ENCODE measurements around the gene OR51D1.

The OR51D1 gene

DNA sequence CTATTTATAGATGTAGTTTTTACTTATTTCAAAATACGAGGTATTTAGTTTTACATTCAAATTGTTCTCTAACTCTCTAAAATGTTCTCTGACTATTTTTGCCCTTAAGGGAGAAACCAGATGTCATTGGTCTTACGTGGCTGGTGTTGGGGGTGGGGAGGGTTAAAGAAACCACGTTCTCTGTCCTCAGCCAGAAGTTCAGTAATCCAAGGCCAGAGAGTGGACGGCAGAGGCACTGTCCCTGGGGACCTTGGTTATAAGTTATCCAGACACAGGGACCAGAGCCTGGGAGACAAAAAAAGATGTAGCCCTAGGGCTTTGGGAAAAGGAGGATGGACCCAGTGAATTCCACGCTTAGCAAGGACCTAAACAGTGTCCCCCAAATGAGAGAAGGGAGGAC, 5.8 kb downstream of the OR51D1 start:
- ChIA-PET CTCF (no interaction called here), POLR2A (interaction anchor here (0.7 kb wide), 1 partner anchor 101 kb away, joined by 5 read pairs; no protein-coding TSS in a partner anchor)
- DNase-seq (ENCODE audit: extremely low spot score), result no peak
- TF ChIP-seq CTCF (IDR thresholded peaks at IDR 0.05; ENCODE audit: control extremely low read depth, extremely low read depth, low read depth, missing control alignments), result no peak

GRCh38 chr11:4643682-4644081, 6.4 kb downstream of the OR51D1 start, which contains the start of gene OR51E1:
TSS of gene OR51E1 (plus strand) at chr11:4643982. CDS start at chr11:4652527, 8,545 bp downstream.
- POLR2A ChIA-PET, result no interaction called here
- no peak for DNase-seq (ENCODE audit: extremely low spot score)
- TF ChIP-seq CTCF (IDR thresholded peaks at IDR 0.05; ENCODE audit: control extremely low read depth, extremely low read depth, low read depth, missing control alignments), result no peak
- CTCF ChIA-PET, result no interaction called here

GRCh38 chr11:4644233-4644632, 7.0 kb downstream of the OR51D1 start:
- ChIA-PET CTCF (interaction anchor here (0.8 kb wide), 1 partner anchor 18 kb away, joined by 3 read pairs; no protein-coding TSS in a partner anchor), POLR2A (no interaction called here)
- DNase-seq (ENCODE audit: extremely low spot score), result no peak
- no peak for TF ChIP-seq CTCF (IDR thresholded peaks at IDR 0.05; ENCODE audit: control extremely low read depth, extremely low read depth, low read depth, missing control alignments)

- POLR2A ChIA-PET, result no interaction called here
- no peak for DNase-seq (ENCODE audit: extremely low spot score)
- no peak for TF ChIP-seq CTCF (IDR thresholded peaks at IDR 0.05; ENCODE audit: control extremely low read depth, extremely low read depth, low read depth, missing control alignments)
- CTCF ChIA-PET, result interaction anchor here (1.2 to 3.3 kb wide), 2 partner anchors 9 to 285 kb away, joined by 3 to 26 read pairs; partner anchors contain the start of gene OR51D1
These were observed 8.7 kb downstream of the OR51D1 start for GRCh38 chr11:4645974-4646373.

GRCh38 chr11:4647766-4648165, 10.5 kb downstream of the OR51D1 start:
- no peak for DNase-seq (ENCODE audit: extremely low spot score)
- TF ChIP-seq CTCF (IDR thresholded peaks at IDR 0.05; ENCODE audit: control extremely low read depth, extremely low read depth, low read depth, missing control alignments), result no peak
- POLR2A ChIA-PET, result interaction anchor here (0.6 kb wide), 1 partner anchor 93 kb away, joined by 3 read pairs; no protein-coding TSS in a partner anchor
- CTCF ChIA-PET, result interaction anchor here (3.3 kb wide), 1 partner anchor 11 kb away, joined by 26 read pairs; the partner anchor contains the start of gene OR51D1

- TF ChIP-seq CTCF (IDR thresholded peaks at IDR 0.05; ENCODE audit: control extremely low read depth, extremely low read depth, low read depth, missing control alignments), result no peak
- ChIA-PET CTCF (no interaction called here), POLR2A (no interaction called here)
These were observed 17.5 kb downstream of the OR51D1 start for GRCh38 chr11:4654635-4655369.

More at GRCh38 chr11:4654635-4655369, 17.5 kb downstream of the OR51D1 start:
- no peak for DNase-seq (ENCODE audit: extremely low spot score)

Data from GM10248 (cell line).